ENCODE results near the gene EXOC6. TPM values are rescaled to one million over a fixed set of nuclear protein-coding genes. Genes with fewer than 3 reads are reported as not detected.

The EXOC6 gene
- total RNA-seq, 1 experiment from 2014 or later: 12.9 TPM

- Histone ChIP-seq H3K4me3 (replicated peaks in 1 of 2; ENCODE audit: low read depth in 1 of 2, low read length in 2 of 2) (no peak overlapping the region), H3K9me2 (ENCODE audit: insufficient read depth) (no peaks in the 10 kb centered on the region), H3K79me2 (ENCODE audit: insufficient read depth, low read length) (no peaks in the 10 kb centered on the region), H2AFZ (ENCODE audit: low read depth, low read length, poor library complexity, severe bottlenecking) (no peak overlapping the region), H3K4me1 (ENCODE audit: control insufficient read depth in 1 of 2, insufficient read depth in 2 of 2, low read length in 2 of 2) (no peaks in the 10 kb centered on the region), H3K27me3 (ENCODE audit: insufficient read depth, low read length) (no peaks in the 10 kb centered on the region), H4K20me1 (ENCODE audit: insufficient read depth) (no peaks in the 10 kb centered on the region), H3K27ac (ENCODE audit: low read depth, low read length) (no peak overlapping the region), H3K9me3 (ENCODE audit: control insufficient read depth in 1 of 2, insufficient read depth in 1 of 2, low read depth in 1 of 2, low read length in 2 of 2) (no peaks in the 10 kb centered on the region), H3K4me2 (ENCODE audit: low read length) (no peak overlapping the region), H3K36me3 (ENCODE audit: control insufficient read depth in 1 of 2, insufficient read depth in 2 of 2, low read length in 2 of 2) (no peaks in the 10 kb centered on the region), H3K9ac (ENCODE audit: low read length) (no peak overlapping the region)
- ChIA-PET RAD21 (ENCODE audit: low non-redundant PET in 1 of 2, low total read pairs in 2 of 2, uncharacterized antibody in 2 of 2, unreplicated experiment in 2 of 2) (interaction anchor here (0.9 to 1.0 kb wide), 2 partner anchors 12 to 38 kb away, joined by 3 to 4 read pairs; no protein-coding TSS in a partner anchor), POLR2A (no interaction called here), CTCF (interaction anchor here (0.6 to 1.4 kb wide), 10 partner anchors 10 to 363 kb away, joined by 3 to 12 read pairs (median 3); partner anchors contain the start of gene EXOC6)
- BruUV-seq (replicated peaks): no TSS peak
- intact Hi-C loops (cut with micrococcal nuclease): loop anchor here (2.0 to 10.0 kb wide), 4 partner anchors 58 to 364 kb away; partner anchors contain the start of gene CYP26A1
- TF ChIP-seq CTCF (IDR thresholded peaks at IDR 0.05 in 2 of 3, conservative IDR thresholded peaks at IDR 0.05 in 1 of 3; ENCODE audit: borderline replicate concordance in 1 of 3, insufficient read depth in 1 of 3, low read depth in 2 of 3, low read length in 2 of 3): peak; percentile 42 to 69 (median 64); a peak in 5 of 6 replicates
- no peak for TF ChIP-seq EGR1 (IDR thresholded peaks at IDR 0.05; ENCODE audit: low read depth)
- no peak for TF ChIP-seq JUND (IDR thresholded peaks at IDR 0.05)
- no peak for TF ChIP-seq ELF1 (IDR thresholded peaks at IDR 0.05; ENCODE audit: borderline replicate concordance, low read depth)
- TF ChIP-seq SRF (IDR thresholded peaks at IDR 0.05; ENCODE audit: low read depth): no peak
- peak; percentile 79 for TF ChIP-seq RAD21 (IDR thresholded peaks at IDR 0.05; ENCODE audit: low read depth)
- no peak for TF ChIP-seq EZH2 (IDR thresholded peaks at IDR 0.05)
- no peak for TF ChIP-seq YY1 (IDR thresholded peaks at IDR 0.05; ENCODE audit: extremely low read depth, insufficient replicate concordance, low read depth, low read length)
- TF ChIP-seq FOSL1 (IDR thresholded peaks at IDR 0.05; ENCODE audit: low read depth): no peak
- TF ChIP-seq CEBPB (IDR thresholded peaks at IDR 0.05; ENCODE audit: low read depth): no peak
- TF ChIP-seq ATF3 (IDR thresholded peaks at IDR 0.05): no peak
- TF ChIP-seq CBX3 (IDR thresholded peaks at IDR 0.05; ENCODE audit: low read depth): no peak
- ATAC-seq (peak; percentile 81), DNase-seq (ENCODE audit: low read depth, low spot score) (peak; percentile 37)
Measured at GRCh38 chr10:92880233-92880861, 32.0 kb downstream of the EXOC6 start.
